Neuronal stem cell (in vitro differentiated cells): ENCODE results near the gene TFB1M.

Experiments
- DNase-seq: peaks from one replicate; pipeline ENCODE4 v3.0.0-alpha.2; 2013; ENCODE audit warnings: low spot score
- H2AFZ ChIP-seq: one replicate; pipeline ENCODE4 v1.6.1; 2013; ENCODE audit warnings: mild to moderate bottlenecking, low read length, inconsistent platforms
- H2AK5ac ChIP-seq: 2 replicates; pipeline ENCODE4 v1.6.1; 2013; ENCODE audit warnings: low read depth, mild to moderate bottlenecking, inconsistent platforms, low read length, moderate library complexity, mixed read lengths
- H2BK120ac ChIP-seq: 2 replicates; pipeline ENCODE4 v1.6.1; 2013; ENCODE audit warnings: low read depth, mild to moderate bottlenecking, inconsistent platforms, low read length, moderate library complexity, mixed read lengths
- H2BK12ac ChIP-seq: one replicate; pipeline ENCODE4 v1.6.1; 2013; ENCODE audit warnings: low read length, inconsistent platforms
- H2BK15ac ChIP-seq: 2 replicates; pipeline ENCODE4 v1.6.1; 2013; ENCODE audit warnings: mild to moderate bottlenecking, low read length, inconsistent platforms, mixed read lengths
- H2BK5ac ChIP-seq: one replicate; pipeline ENCODE4 v1.6.1; 2013; ENCODE audit warnings: inconsistent platforms, mild to moderate bottlenecking, low read length, moderate library complexity
- H3K14ac ChIP-seq: one replicate; pipeline ENCODE4 v1.6.1; 2013; ENCODE audit warnings: low read length, inconsistent platforms
- H3K18ac ChIP-seq: 2 replicates; pipeline ENCODE4 v1.6.1; 2013; ENCODE audit warnings: low read length, inconsistent platforms
- H3K23ac ChIP-seq: 2 replicates; pipeline ENCODE4 v1.6.1; 2013; ENCODE audit warnings: low read depth, mild to moderate bottlenecking, mixed read lengths, low read length, inconsistent platforms; ENCODE audit not compliant: poor library complexity
- H3K27ac ChIP-seq: replicated peaks from 3 replicates; pipeline ENCODE4 v1.5.1; 2013; ENCODE audit warnings: low read length, inconsistent platforms
- H3K27me3 ChIP-seq, 3 experiments: 2 replicates each; pipeline ENCODE4 v1.6.1; 2013; ENCODE audit warnings: low read length in 3 of 3, mild to moderate bottlenecking in 2 of 3, inconsistent platforms in 1 of 3, low read depth in 1 of 3, mixed read lengths in 1 of 3, moderate library complexity in 1 of 3; ENCODE audit not compliant: control insufficient read depth in 3 of 3, insufficient read depth in 3 of 3
- H3K36me3 ChIP-seq, 2 donors: replicated peaks in 1 of 2; 2 replicates each; pipeline ENCODE4 v1.6.1; 2013; ENCODE audit warnings: low read length in 2 of 2; ENCODE audit not compliant: control insufficient read depth in 2 of 2, insufficient read depth in 2 of 2
- H3K4ac ChIP-seq: 2 replicates; pipeline ENCODE4 v1.6.1; 2013; ENCODE audit warnings: inconsistent platforms, mild to moderate bottlenecking, low read length, moderate library complexity
- H3K4me1 ChIP-seq, 2 donors: 1 replicate in 1 of 2; 2 replicates in 1 of 2; pipeline ENCODE4 v1.6.1; 2013; ENCODE audit warnings: low read length in 2 of 2, low read depth in 1 of 2; ENCODE audit not compliant: control insufficient read depth in 2 of 2, insufficient read depth in 1 of 2
- H3K4me2 ChIP-seq: one replicate; pipeline ENCODE4 v1.6.1; 2013; ENCODE audit warnings: mild to moderate bottlenecking, low read length, inconsistent platforms; ENCODE audit not compliant: insufficient read depth, poor library complexity, severe bottlenecking
- H3K4me3 ChIP-seq, 2 donors: 2 replicates each; pipeline ENCODE4 v1.5.1; 2013; ENCODE audit warnings: low read length in 2 of 2, mild to moderate bottlenecking in 2 of 2, inconsistent platforms in 1 of 2, moderate library complexity in 1 of 2
- H3K79me1 ChIP-seq: one replicate; pipeline ENCODE4 v1.6.1; 2013; ENCODE audit warnings: low read depth, mild to moderate bottlenecking, inconsistent platforms, low read length, moderate library complexity
- H3K9ac ChIP-seq: one replicate; pipeline ENCODE4 v1.6.1; 2013; ENCODE audit warnings: mild to moderate bottlenecking, low read depth, low read length, inconsistent platforms; ENCODE audit not compliant: poor library complexity
- H3K9me3 ChIP-seq, 2 donors: replicated peaks in 1 of 2; 2 replicates each; pipeline versions ENCODE3 to v1.6.1; 2013; ENCODE audit warnings: low read length in 2 of 2, mild to moderate bottlenecking in 2 of 2, inconsistent platforms in 1 of 2, low read depth in 1 of 2, mixed read lengths in 1 of 2, moderate library complexity in 1 of 2; ENCODE audit not compliant: control insufficient read depth in 2 of 2, insufficient read depth in 1 of 2
- H4K8ac ChIP-seq: one replicate; pipeline ENCODE4 v1.6.1; 2013; ENCODE audit warnings: low read depth, mild to moderate bottlenecking, inconsistent platforms, low read length, moderate library complexity
- H4K91ac ChIP-seq: one replicate; pipeline ENCODE4 v1.6.1; 2013; ENCODE audit warnings: low read length, low read depth, mild to moderate bottlenecking, inconsistent platforms; ENCODE audit not compliant: poor library complexity
- WGBS, 2 donors: extraction: QIAGEN DNeasy Blood & Tissue Kit; methylation state at CpG; one replicate each; pipeline ENCODE4 v1.1.7; 2013; ENCODE audit warnings: missing lambda C conversion rate in 2 of 2, mixed read lengths in 1 of 2; ENCODE audit not compliant: insufficient read length in 2 of 2, insufficient replicate concordance in 1 of 2; ENCODE audit errors: extremely low coverage in 2 of 2; 5-methylcytosine and 5-hydroxymethylcytosine counted together

The TFB1M gene

GRCh38 chr6:155265843-155266535, 48.3 kb downstream of the TFB1M start:
- Histone ChIP-seq H3K4me1 (peaks cover 17 to 19% of the 10 kb centered on the region in 2 donors), H2AK5ac (no peak overlapping the region), H3K4me2 (no peak overlapping the region), H3K4me3 (no peak overlapping the region), H2BK12ac (no peak overlapping the region), H2AFZ (no peak overlapping the region), H3K18ac (no peak overlapping the region), H3K27ac (no peak overlapping the region), H4K91ac (no peak overlapping the region), H3K4ac (no peak overlapping the region), H3K27me3 (no peaks in the 10 kb centered on the region), H4K8ac (no peak overlapping the region), H3K23ac (no peak overlapping the region), H3K14ac (no peak overlapping the region), H3K36me3 (peaks cover 2 to 27% of the 10 kb centered on the region in 2 donors), H2BK15ac (no peak overlapping the region), H2BK120ac (no peak overlapping the region), H3K79me1 (no peaks in the 10 kb centered on the region), H3K9me3 (no peaks in the 10 kb centered on the region), H3K9ac (no peak overlapping the region), H2BK5ac (no peak overlapping the region)
- no CpG with 5 or more reads among the region's 4 CpGs for WGBS, 2 donors
- DNase-seq: no peak

- DNase-seq: no peak
- Histone ChIP-seq H2BK12ac (no peak overlapping the region), H3K9ac (no peak overlapping the region), H2BK15ac (no peak overlapping the region), H3K4me2 (no peak overlapping the region), H3K18ac (peak overlapping the region; percentile 5), H4K8ac (no peak overlapping the region), H3K4me1 (peaks cover 14% of the 10 kb centered on the region in 2 donors), H3K4me3 (no peak overlapping the region), H2BK120ac (no peak overlapping the region), H2AFZ (no peak overlapping the region), H3K4ac (no peak overlapping the region), H2AK5ac (no peak overlapping the region), H3K14ac (no peak overlapping the region), H3K27ac (no peak overlapping the region), H2BK5ac (no peak overlapping the region), H3K9me3 (no peaks in the 10 kb centered on the region), H3K23ac (no peak overlapping the region), H4K91ac (no peak overlapping the region), H3K79me1 (no peaks in the 10 kb centered on the region), H3K27me3 (no peaks in the 10 kb centered on the region), H3K36me3 (peaks cover 3 to 34% of the 10 kb centered on the region in 2 donors)
- no CpG with 5 or more reads among the region's 9 CpGs for WGBS, 2 donors
Observed at GRCh38 chr6:155264693-155265320, 49.5 kb downstream of the TFB1M start.

- Histone ChIP-seq H3K4ac (no peak within 1 kb of the TSS), H4K8ac (no peak within 1 kb of the TSS), H3K27ac (no peak within 1 kb of the TSS), H2BK120ac (no peak within 1 kb of the TSS), H3K36me3 (peaks cover 8 to 45% of the 10 kb centered on the region in 2 donors), H3K9ac (no peak within 1 kb of the TSS), H2BK5ac (no peak within 1 kb of the TSS), H4K91ac (no peak within 1 kb of the TSS), H2BK12ac (no peak within 1 kb of the TSS), H2AFZ (no peak within 1 kb of the TSS), H3K27me3 (no peaks in the 10 kb centered on the region), H2BK15ac (no peak within 1 kb of the TSS), H3K9me3 (no peaks in the 10 kb centered on the region), H3K4me2 (no peak within 1 kb of the TSS), H3K18ac (no peak within 1 kb of the TSS), H3K4me3 (no peak within 1 kb of the TSS), H2AK5ac (no peak within 1 kb of the TSS), H3K23ac (no peak within 1 kb of the TSS), H3K14ac (no peak within 1 kb of the TSS), H3K4me1 (peaks cover 16 to 18% of the 10 kb centered on the region in 2 donors), H3K79me1 (no peaks in the 10 kb centered on the region)
- DNase-seq: no peak
- no CpG with 5 or more reads among the region's 10 CpGs for WGBS, 2 donors
Observed at GRCh38 chr6:155263373-155264063, 50.8 kb downstream of the TFB1M start, which contains the start of gene CLDN20. Gene CLDN20, plus strand, starts transcription at chr6:155264013. Its CDS starts 11,707 bp downstream, at chr6:155275720.

DNA sequence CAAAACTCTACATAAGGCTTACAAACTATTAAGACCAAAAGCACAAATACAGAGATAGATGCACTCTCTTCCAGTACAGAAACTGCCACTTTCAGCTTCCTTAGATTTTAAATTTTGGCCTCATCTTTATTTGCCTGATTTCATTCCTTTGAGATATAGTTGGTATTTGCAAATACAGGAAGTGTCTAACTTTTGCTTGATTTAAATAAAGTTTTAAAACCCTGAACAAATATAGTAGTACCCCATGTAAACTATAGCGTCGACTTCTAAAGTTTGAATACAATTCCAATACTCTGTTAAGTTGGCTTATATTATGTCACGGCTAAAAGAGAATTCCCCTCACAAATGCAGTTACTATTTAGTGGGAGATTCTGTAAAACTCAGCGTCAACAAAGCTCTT, 51.6 kb downstream of the TFB1M start:
- Histone ChIP-seq H2BK120ac (no peak overlapping the region), H3K27me3 (no peaks in the 10 kb centered on the region), H2AFZ (no peak overlapping the region), H4K8ac (no peak overlapping the region), H2BK12ac (no peak overlapping the region), H3K4me3 (no peak overlapping the region), H3K18ac (no peak overlapping the region), H2BK5ac (no peak overlapping the region), H3K14ac (no peak overlapping the region), H3K4me2 (no peak overlapping the region), H3K23ac (no peak overlapping the region), H4K91ac (no peak overlapping the region), H3K36me3 (peaks cover 8 to 53% of the 10 kb centered on the region in 2 donors), H3K9ac (no peak overlapping the region), H3K9me3 (no peaks in the 10 kb centered on the region), H3K4ac (no peak overlapping the region), H3K4me1 (peaks cover 16 to 18% of the 10 kb centered on the region in 2 donors), H3K27ac (no peak overlapping the region), H3K79me1 (no peaks in the 10 kb centered on the region), H2AK5ac (no peak overlapping the region), H2BK15ac (no peak overlapping the region)
- DNase-seq: no peak
- WGBS, 2 donors: no CpG with 5 or more reads among the region's 4 CpGs
